ENCODE results near the gene PRSS1.
"Not testable (repeated sequence)": the region's sequence is repeated elsewhere in the genome, so short reads cannot be mapped to it uniquely, and the experiment has no call there.

PRSS1 gene

GRCh38 chr7:142754681-142755575 is 5.7 kb downstream of the PRSS1 start:
- TF ChIP-seq CTCF (IDR thresholded peaks at IDR 0.05; ENCODE audit: low read depth, low read length), result no peak
- H3K4me3 ChIP-seq (replicated peaks in 1 of 2; ENCODE audit: low read depth in 2 of 2, low read length in 2 of 2), result no peak overlapping the region
- DNase-seq (ENCODE audit: low read depth in 2 of 2), result no peak

- H3K4me3 ChIP-seq (replicated peaks in 1 of 2; ENCODE audit: low read depth in 2 of 2, low read length in 2 of 2); DNase-seq (ENCODE audit: low read depth in 2 of 2): not testable (repeated sequence)
These were observed 9.0 kb downstream of the PRSS1 start for GRCh38 chr7:142758312-142758711.

GRCh38 chr7:142759433-142759832 is 10.2 kb downstream of the PRSS1 start:
- H3K4me3 ChIP-seq (replicated peaks in 1 of 2; ENCODE audit: low read depth in 2 of 2, low read length in 2 of 2), result no peak overlapping the region
- TF ChIP-seq CTCF (IDR thresholded peaks at IDR 0.05; ENCODE audit: low read depth, low read length), result no peak
- DNase-seq (ENCODE audit: low read depth in 2 of 2), result no peak

GRCh38 chr7:142760071-142760642 is 10.9 kb downstream of the PRSS1 start:
- peak in 1 of 2 donors; percentile 14 for DNase-seq (ENCODE audit: low read depth in 2 of 2)
- H3K4me3 ChIP-seq (replicated peaks in 1 of 2; ENCODE audit: low read depth in 2 of 2, low read length in 2 of 2), result no peak overlapping the region
- TF ChIP-seq CTCF (IDR thresholded peaks at IDR 0.05; ENCODE audit: low read depth, low read length), result no peak

GRCh38 chr7:142761606-142762005 is 12.3 kb downstream of the PRSS1 start:
- DNase-seq (ENCODE audit: low read depth in 2 of 2), result peak; percentile 14 to 17

GRCh38 chr7:142762104-142762503 is 12.8 kb downstream of the PRSS1 start:
- TF ChIP-seq CTCF (IDR thresholded peaks at IDR 0.05; ENCODE audit: low read depth, low read length), result no peak
- H3K4me3 ChIP-seq (replicated peaks in 1 of 2; ENCODE audit: low read depth in 2 of 2, low read length in 2 of 2), result no peak overlapping the region
- no peak for DNase-seq (ENCODE audit: low read depth in 2 of 2)

More at GRCh38 chr7:142761606-142762005, 12.3 kb downstream of the PRSS1 start:
- H3K4me3 ChIP-seq (replicated peaks in 1 of 2; ENCODE audit: low read depth in 2 of 2, low read length in 2 of 2), result not testable (repeated sequence)

- no peak for TF ChIP-seq CTCF (IDR thresholded peaks at IDR 0.05; ENCODE audit: low read depth, low read length)
- DNase-seq (ENCODE audit: low read depth in 2 of 2), result no peak
- no peak overlapping the region for H3K4me3 ChIP-seq (replicated peaks in 1 of 2; ENCODE audit: low read depth in 2 of 2, low read length in 2 of 2)
These were observed 18.2 kb downstream of the PRSS1 start for GRCh38 chr7:142767451-142767850.
